Activated T-cell treated with anti-CD3 and anti-CD28 coated beads, Interleukin-2, amount 50 U/mL, for 48 hours (primary cell): ENCODE data around the gene SH3RF3.
"Not testable (repeated sequence)": the region's sequence is repeated elsewhere in the genome, so short reads cannot be mapped to it uniquely, and the experiment has no call there.

Experiments used
- DNase-seq, 2 experiments: peaks; one replicate each; pipeline ENCODE4 v3.0.0-alpha.2; 2020

Gene SH3RF3

GRCh38 chr2:109205447-109205846 lies 76.4 kb downstream of the SH3RF3 start:
- peak in 1 of 2 experiments; percentile 1 for DNase-seq

GRCh38 chr2:109206569-109207146 lies 77.7 kb downstream of the SH3RF3 start:
- DNase-seq, result peak in 1 of 2 experiments; percentile 9

GRCh38 chr2:109207176-109207575 lies 78.2 kb downstream of the SH3RF3 start:
- DNase-seq, result no peak

- DNase-seq, result no peak
These were observed 79.3 kb downstream of the SH3RF3 start for GRCh38 chr2:109208071-109208950.

- DNase-seq, result no peak
These were observed 79.9 kb downstream of the SH3RF3 start for GRCh38 chr2:109208951-109209335.

- peak in 1 of 2 experiments; percentile 7 for DNase-seq
These were observed 80.4 kb downstream of the SH3RF3 start for GRCh38 chr2:109209412-109209811.

- no peak for DNase-seq
These were observed 80.9 kb downstream of the SH3RF3 start for GRCh38 chr2:109209941-109210340.

GRCh38 chr2:109210431-109211200 lies 81.6 kb downstream of the SH3RF3 start:
- DNase-seq, result no peak

GRCh38 chr2:109211315-109211714 lies 82.3 kb downstream of the SH3RF3 start:
- no peak for DNase-seq

- no peak for DNase-seq
These were observed 84.0 kb downstream of the SH3RF3 start for GRCh38 chr2:109212836-109213563.

GRCh38 chr2:109213646-109214433 lies 84.8 kb downstream of the SH3RF3 start:
- peak; percentile 79 to 80 for DNase-seq

- DNase-seq, result peak; percentile 54 to 62
These were observed 85.8 kb downstream of the SH3RF3 start for GRCh38 chr2:109214651-109215371.

GRCh38 chr2:109215866-109216265 lies 86.9 kb downstream of the SH3RF3 start:
- DNase-seq, result no peak

- DNase-seq, result peak; percentile 14 to 15
These were observed 87.3 kb downstream of the SH3RF3 start for GRCh38 chr2:109216332-109216731.

GRCh38 chr2:109217362-109218086 lies 88.5 kb downstream of the SH3RF3 start:
- peak; percentile 17 to 21 for DNase-seq

- no peak for DNase-seq
These were observed 89.2 kb downstream of the SH3RF3 start for GRCh38 chr2:109218087-109218791.

GRCh38 chr2:109218792-109219126 lies 89.8 kb downstream of the SH3RF3 start:
- no peak for DNase-seq

GRCh38 chr2:109220860-109221259 lies 91.9 kb downstream of the SH3RF3 start:
- no peak for DNase-seq

- DNase-seq, result not testable (repeated sequence)
These were observed 92.3 kb downstream of the SH3RF3 start for GRCh38 chr2:109221316-109221715.

- DNase-seq, result no peak
These were observed 93.4 kb downstream of the SH3RF3 start for GRCh38 chr2:109222422-109222821.
